ENCODE results near the gene RANBP10.
"Not testable (repeated sequence)": the region's sequence is repeated elsewhere in the genome, so short reads cannot be mapped to it uniquely, and the experiment has no call there.

Gene RANBP10

DNA sequence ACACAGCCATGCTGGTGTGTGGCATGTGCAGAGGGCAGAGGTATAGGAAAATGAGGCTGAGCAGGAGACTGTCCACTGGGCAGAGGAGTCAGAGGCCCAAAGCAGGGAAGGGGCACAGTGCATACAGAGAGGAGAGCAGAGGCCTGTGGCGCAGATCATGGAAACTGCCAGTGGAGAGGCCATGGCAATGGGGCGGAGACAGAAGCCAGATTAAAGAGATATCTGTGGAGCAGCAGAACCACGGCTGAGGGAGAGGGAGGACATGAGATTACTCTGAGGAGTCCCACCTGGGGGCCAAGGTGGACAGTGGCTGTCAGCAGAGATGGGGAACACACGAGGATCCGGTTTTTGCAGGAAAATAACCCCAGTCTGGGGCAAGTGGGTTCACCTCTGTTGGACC lies 43.3 kb downstream of the RANBP10 start:
- H3K27me3 ChIP-seq (ENCODE audit: insufficient read depth, low read length) = no peaks in the 10 kb centered on the region
- peaks cover 18% of the 10 kb centered on the region for H3K36me3 ChIP-seq (ENCODE audit: insufficient read depth, low read length)
- no peaks in the 10 kb centered on the region for H3K9me3 ChIP-seq (ENCODE audit: low read length)
- no peaks in the 10 kb centered on the region for H3K4me1 ChIP-seq (ENCODE audit: insufficient read depth, low read length)
- H2AFZ ChIP-seq (ENCODE audit: low read depth, low read length) = no peak overlapping the region
- no peak overlapping the region for H3K4me3 ChIP-seq (ENCODE audit: low read length)

- no peak overlapping the region for H2AFZ ChIP-seq (ENCODE audit: low read depth, low read length)
- H3K36me3 ChIP-seq (ENCODE audit: insufficient read depth, low read length) = peaks cover 18% of the 10 kb centered on the region
- H3K4me3 ChIP-seq (ENCODE audit: low read length) = no peak overlapping the region
- no peaks in the 10 kb centered on the region for H3K27me3 ChIP-seq (ENCODE audit: insufficient read depth, low read length)
- no peaks in the 10 kb centered on the region for H3K4me1 ChIP-seq (ENCODE audit: insufficient read depth, low read length)
- no peaks in the 10 kb centered on the region for H3K9me3 ChIP-seq (ENCODE audit: low read length)
Measured at GRCh38 chr16:67762385-67762784, 44.0 kb downstream of the RANBP10 start.

GRCh38 chr16:67761924-67762323 lies 44.4 kb downstream of the RANBP10 start:
- no peaks in the 10 kb centered on the region for H3K9me3 ChIP-seq (ENCODE audit: low read length)
- no peaks in the 10 kb centered on the region for H3K27me3 ChIP-seq (ENCODE audit: insufficient read depth, low read length)
- H3K4me3 ChIP-seq (ENCODE audit: low read length) = no peak overlapping the region
- H3K4me1 ChIP-seq (ENCODE audit: insufficient read depth, low read length) = no peaks in the 10 kb centered on the region
- no peak overlapping the region for H2AFZ ChIP-seq (ENCODE audit: low read depth, low read length)
- H3K36me3 ChIP-seq (ENCODE audit: insufficient read depth, low read length) = peaks cover 18% of the 10 kb centered on the region

DNA sequence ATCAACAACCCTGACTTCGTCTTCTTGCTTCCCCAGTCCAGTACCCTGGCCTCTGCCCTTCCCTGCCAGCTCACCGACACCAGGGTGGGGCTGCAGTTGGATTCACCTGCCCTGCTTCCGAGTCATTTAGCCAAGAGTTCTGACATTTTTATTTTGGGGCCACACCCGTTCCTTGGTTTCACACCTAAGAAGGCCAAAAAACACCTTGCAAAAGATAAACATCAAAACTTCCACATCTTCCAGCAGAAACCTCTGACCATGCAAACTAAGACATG lies 45.5 kb downstream of the RANBP10 start:
- Histone ChIP-seq H3K36me3 (ENCODE audit: insufficient read depth, low read length) (peaks cover 14% of the 10 kb centered on the region), H3K4me1 (ENCODE audit: insufficient read depth, low read length) (no peaks in the 10 kb centered on the region), H3K27me3 (ENCODE audit: insufficient read depth, low read length) (no peaks in the 10 kb centered on the region), H2AFZ (ENCODE audit: low read depth, low read length) (no peak overlapping the region), H3K4me3 (ENCODE audit: low read length) (no peak overlapping the region), H3K9me3 (ENCODE audit: low read length) (no peaks in the 10 kb centered on the region)

DNA sequence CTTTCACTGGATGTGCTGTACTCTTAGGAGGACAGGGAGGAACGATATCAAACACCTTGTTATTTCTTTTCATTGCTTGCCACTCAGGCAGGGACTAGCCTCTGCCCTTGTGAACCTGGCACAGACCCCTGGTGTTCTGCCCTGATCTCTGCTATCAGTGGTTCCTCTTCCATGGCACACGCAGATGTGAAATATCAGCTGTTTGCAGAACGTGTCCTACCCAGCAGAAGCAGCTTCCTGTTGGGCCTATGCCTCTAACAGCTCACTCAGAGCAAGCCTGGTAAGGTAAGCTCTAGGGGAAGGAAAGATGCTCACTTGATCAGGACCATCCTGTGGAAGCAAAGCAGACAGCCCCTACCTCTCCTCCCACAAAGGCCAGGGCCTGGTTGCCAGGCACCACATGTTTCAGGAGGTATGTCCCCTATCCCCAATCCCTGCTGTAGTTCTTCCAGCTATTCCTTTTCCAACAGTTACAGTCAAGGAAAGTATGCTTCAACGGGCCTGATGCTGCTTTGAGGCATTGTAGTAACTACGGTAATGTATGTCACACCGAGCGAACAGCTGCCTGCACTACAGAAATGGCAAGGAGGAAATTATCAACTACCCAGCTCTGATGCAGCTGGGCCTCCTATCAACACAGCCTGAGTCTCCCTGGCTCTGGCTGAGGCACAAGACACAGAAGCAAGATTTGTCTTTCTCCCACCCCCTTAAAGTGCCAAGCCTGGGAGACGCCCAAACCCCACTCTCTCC lies 46.0 kb downstream of the RANBP10 start:
- no peak overlapping the region for H2AFZ ChIP-seq (ENCODE audit: low read depth, low read length)
- H3K9me3 ChIP-seq (ENCODE audit: low read length) = no peaks in the 10 kb centered on the region
- no peak overlapping the region for H3K4me3 ChIP-seq (ENCODE audit: low read length)
- H3K4me1 ChIP-seq (ENCODE audit: insufficient read depth, low read length) = no peaks in the 10 kb centered on the region
- peaks cover 14% of the 10 kb centered on the region for H3K36me3 ChIP-seq (ENCODE audit: insufficient read depth, low read length)
- no peaks in the 10 kb centered on the region for H3K27me3 ChIP-seq (ENCODE audit: insufficient read depth, low read length)

GRCh38 chr16:67758966-67759365 lies 47.4 kb downstream of the RANBP10 start:
- H3K27me3 ChIP-seq (ENCODE audit: insufficient read depth, low read length) = no peaks in the 10 kb centered on the region
- H3K4me1 ChIP-seq (ENCODE audit: insufficient read depth, low read length) = no peaks in the 10 kb centered on the region
- no peaks in the 10 kb centered on the region for H3K9me3 ChIP-seq (ENCODE audit: low read length)
- peaks cover 13% of the 10 kb centered on the region for H3K36me3 ChIP-seq (ENCODE audit: insufficient read depth, low read length)
- H2AFZ ChIP-seq (ENCODE audit: low read depth, low read length) = no peak overlapping the region
- H3K4me3 ChIP-seq (ENCODE audit: low read length) = no peak overlapping the region

DNA sequence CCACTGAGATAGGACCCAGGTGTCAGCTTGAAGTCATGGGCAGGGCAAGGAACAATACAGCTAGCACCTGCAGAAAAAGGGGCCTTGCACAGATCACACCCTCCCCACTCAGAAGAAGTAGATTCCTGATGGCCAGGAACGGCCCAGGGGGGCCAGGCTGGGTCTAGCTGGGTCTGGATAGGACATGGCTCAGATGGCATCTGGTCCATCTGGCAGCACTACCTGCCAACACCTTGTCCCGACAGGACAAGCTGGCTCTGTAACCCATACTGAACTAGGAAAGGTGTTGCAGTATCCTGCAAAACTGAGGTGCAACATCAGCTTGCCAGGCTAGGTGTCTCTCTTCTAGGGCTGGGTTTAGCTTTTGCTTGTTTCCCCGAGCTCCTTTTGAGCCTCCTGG lies 48.4 kb downstream of the RANBP10 start:
- no peak overlapping the region for H3K4me3 ChIP-seq (ENCODE audit: low read length)
- peaks cover 10% of the 10 kb centered on the region for H3K36me3 ChIP-seq (ENCODE audit: insufficient read depth, low read length)
- no peaks in the 10 kb centered on the region for H3K4me1 ChIP-seq (ENCODE audit: insufficient read depth, low read length)
- no peaks in the 10 kb centered on the region for H3K27me3 ChIP-seq (ENCODE audit: insufficient read depth, low read length)
- H3K9me3 ChIP-seq (ENCODE audit: low read length) = no peaks in the 10 kb centered on the region
- no peak overlapping the region for H2AFZ ChIP-seq (ENCODE audit: low read depth, low read length)

GRCh38 chr16:67752641-67753040 lies 53.7 kb downstream of the RANBP10 start:
- Histone ChIP-seq H3K4me1 (ENCODE audit: insufficient read depth, low read length) (peaks cover 11% of the 10 kb centered on the region), H3K27me3 (ENCODE audit: insufficient read depth, low read length) (no peaks in the 10 kb centered on the region), H3K9me3 (ENCODE audit: low read length) (no peaks in the 10 kb centered on the region), H3K36me3 (ENCODE audit: insufficient read depth, low read length) (no peaks in the 10 kb centered on the region), H3K4me3 (ENCODE audit: low read length) (no peak overlapping the region), H2AFZ (ENCODE audit: low read depth, low read length) (no peak overlapping the region)

DNA sequence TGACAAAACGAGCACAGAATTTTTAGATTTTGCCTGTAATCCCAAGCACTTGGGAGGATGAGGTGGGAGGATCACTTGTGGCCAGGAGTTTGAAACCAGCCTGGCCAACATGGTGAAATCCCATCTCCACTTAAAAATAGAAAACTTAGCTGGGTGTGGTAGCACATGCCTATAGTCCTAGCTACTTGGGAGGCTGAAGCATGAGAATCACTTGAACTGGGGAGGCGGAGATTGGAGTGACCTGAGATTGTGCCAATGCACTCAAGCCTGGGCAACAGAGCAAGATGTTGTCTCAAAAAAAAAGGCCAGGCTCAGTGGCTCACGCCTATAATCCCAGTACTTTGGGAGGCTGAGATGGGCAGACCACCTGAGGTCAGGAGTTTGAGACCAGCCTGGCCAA lies 55.0 kb downstream of the RANBP10 start:
- H3K4me1 ChIP-seq (ENCODE audit: insufficient read depth, low read length) = peaks cover 11% of the 10 kb centered on the region
- not testable (repeated sequence) for H3K36me3 ChIP-seq (ENCODE audit: insufficient read depth, low read length); H3K9me3 ChIP-seq (ENCODE audit: low read length); H2AFZ ChIP-seq (ENCODE audit: low read depth, low read length); H3K4me3 ChIP-seq (ENCODE audit: low read length); H3K27me3 ChIP-seq (ENCODE audit: insufficient read depth, low read length)

- Histone ChIP-seq H3K4me1 (ENCODE audit: insufficient read depth, low read length) (peaks cover 11% of the 10 kb centered on the region), H3K4me3 (ENCODE audit: low read length) (no peak overlapping the region), H3K36me3 (ENCODE audit: insufficient read depth, low read length) (no peaks in the 10 kb centered on the region)
Measured at GRCh38 chr16:67750466-67750865, 55.9 kb downstream of the RANBP10 start.

DNA sequence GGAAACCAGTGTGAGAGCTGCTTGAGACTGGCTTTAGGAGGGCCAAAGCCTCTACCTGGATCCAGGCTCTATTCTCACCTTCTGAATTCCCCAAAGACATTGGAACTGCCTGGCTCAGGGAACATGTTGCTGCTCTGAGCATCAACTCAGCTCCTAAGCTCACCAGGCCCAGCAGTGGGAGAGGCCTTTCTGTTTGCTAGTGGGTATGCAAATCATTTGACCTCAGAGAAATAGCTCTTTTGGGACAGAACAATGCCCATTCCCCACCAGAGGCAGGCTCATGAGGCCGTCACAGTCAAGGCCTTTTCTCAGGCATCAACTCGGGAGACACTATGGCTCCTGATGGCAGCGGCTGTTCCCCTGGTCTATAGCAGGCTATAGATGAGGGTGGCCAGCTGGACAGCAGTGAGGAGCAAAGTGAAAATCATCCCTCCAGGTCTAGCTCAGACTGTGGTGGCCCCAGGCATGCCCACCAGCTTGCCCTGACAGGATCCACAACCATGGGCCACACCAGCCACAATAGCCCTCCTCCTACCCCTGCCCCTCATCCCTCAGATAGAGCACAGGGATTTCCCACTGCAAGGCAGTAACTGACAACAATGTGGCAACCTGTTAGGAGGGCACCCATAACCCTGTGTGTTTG lies 56.8 kb downstream of the RANBP10 start:
- no peak overlapping the region for H2AFZ ChIP-seq (ENCODE audit: low read depth, low read length)
- H3K4me3 ChIP-seq (ENCODE audit: low read length) = no peak overlapping the region
- H3K36me3 ChIP-seq (ENCODE audit: insufficient read depth, low read length) = no peaks in the 10 kb centered on the region
- H3K9me3 ChIP-seq (ENCODE audit: low read length) = no peaks in the 10 kb centered on the region
- H3K4me1 ChIP-seq (ENCODE audit: insufficient read depth, low read length) = peaks cover 11% of the 10 kb centered on the region
- H3K27me3 ChIP-seq (ENCODE audit: insufficient read depth, low read length) = no peaks in the 10 kb centered on the region

More at GRCh38 chr16:67750466-67750865, 55.9 kb downstream of the RANBP10 start:
- H3K9me3 ChIP-seq (ENCODE audit: low read length) = no peaks in the 10 kb centered on the region
- H2AFZ ChIP-seq (ENCODE audit: low read depth, low read length) = no peak overlapping the region
- H3K27me3 ChIP-seq (ENCODE audit: insufficient read depth, low read length) = no peaks in the 10 kb centered on the region

DNA sequence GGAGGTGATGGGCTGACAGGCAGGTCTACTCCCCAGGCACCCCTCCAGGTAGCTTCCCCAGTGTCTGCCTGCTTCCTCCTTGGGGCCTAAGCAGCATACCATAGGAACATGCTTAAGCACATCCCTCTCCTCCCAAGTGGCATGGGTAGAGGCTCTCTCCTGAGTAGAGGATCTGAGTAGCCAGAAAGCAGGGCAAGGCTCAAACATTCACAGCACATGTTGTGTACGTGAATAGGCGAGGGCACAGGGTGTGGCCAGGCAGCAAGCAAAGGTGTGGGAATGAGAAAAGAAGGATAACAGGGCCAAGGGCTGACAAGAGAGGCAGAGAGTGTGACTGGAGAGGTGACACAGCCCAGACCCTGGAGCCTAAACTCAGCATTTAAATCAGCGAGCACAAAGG lies 57.5 kb downstream of the RANBP10 start:
- Histone ChIP-seq H3K36me3 (ENCODE audit: insufficient read depth, low read length) (peaks cover 5% of the 10 kb centered on the region), H3K27me3 (ENCODE audit: insufficient read depth, low read length) (no peaks in the 10 kb centered on the region), H3K4me3 (ENCODE audit: low read length) (no peak overlapping the region), H3K9me3 (ENCODE audit: low read length) (no peaks in the 10 kb centered on the region), H2AFZ (ENCODE audit: low read depth, low read length) (no peak overlapping the region), H3K4me1 (ENCODE audit: insufficient read depth, low read length) (peaks cover 11% of the 10 kb centered on the region)

- H2AFZ ChIP-seq (ENCODE audit: low read depth, low read length) = no peak overlapping the region
- no peaks in the 10 kb centered on the region for H3K9me3 ChIP-seq (ENCODE audit: low read length)
- no peak overlapping the region for H3K4me3 ChIP-seq (ENCODE audit: low read length)
- H3K36me3 ChIP-seq (ENCODE audit: insufficient read depth, low read length) = peaks cover 24% of the 10 kb centered on the region
- H3K4me1 ChIP-seq (ENCODE audit: insufficient read depth, low read length) = peaks cover 11% of the 10 kb centered on the region
- H3K27me3 ChIP-seq (ENCODE audit: insufficient read depth, low read length) = no peaks in the 10 kb centered on the region
Measured at GRCh38 chr16:67746846-67747245, 59.5 kb downstream of the RANBP10 start.

DNA sequence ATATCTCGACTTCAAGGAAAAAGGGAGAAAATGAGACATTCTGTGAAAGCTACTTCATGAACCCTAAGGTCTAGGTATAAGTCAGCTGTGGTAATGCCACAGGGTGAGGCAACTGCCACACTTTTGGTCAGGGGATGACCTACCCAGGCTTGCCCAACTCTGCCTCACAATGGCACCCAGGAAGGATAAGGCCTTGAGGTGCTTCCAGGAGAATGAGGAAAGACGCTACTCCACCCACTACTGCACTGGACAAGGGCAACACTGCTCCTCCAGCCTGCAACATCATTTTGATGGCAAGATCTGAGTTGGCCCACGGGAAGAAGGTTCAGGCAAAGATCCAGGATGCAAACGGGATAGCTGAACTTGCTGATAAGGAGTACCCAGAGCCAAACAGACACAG lies 65.2 kb downstream of the RANBP10 start:
- no peak overlapping the region for H3K4me3 ChIP-seq (ENCODE audit: low read length)
- H3K36me3 ChIP-seq (ENCODE audit: insufficient read depth, low read length) = peaks cover 45% of the 10 kb centered on the region
- H2AFZ ChIP-seq (ENCODE audit: low read depth, low read length) = no peak overlapping the region
- H3K27me3 ChIP-seq (ENCODE audit: insufficient read depth, low read length) = no peaks in the 10 kb centered on the region
- no peaks in the 10 kb centered on the region for H3K4me1 ChIP-seq (ENCODE audit: insufficient read depth, low read length)
- H3K9me3 ChIP-seq (ENCODE audit: low read length) = peaks cover 6% of the 10 kb centered on the region

Measured in neuron (in vitro differentiated cells).